Activated naive CD8-positive, alpha-beta T cell treated with anti-CD3 and anti-CD28 coated beads, Interleukin-2, amount 10 ng/mL, durations not matched to agents 7 days and 5 days (primary cell): ENCODE measurements around the gene BCAS3. TPM values are rescaled to one million over a fixed set of nuclear protein-coding genes. Genes with fewer than 3 reads are reported as not detected.
"Not testable (repeated sequence)": the region's sequence is repeated elsewhere in the genome, so short reads cannot be mapped to it uniquely, and the experiment has no call there.

Experiments used
- ATAC-seq: fragments of 150-1000 bp; cut with Tn5 transposase; one replicate; pipeline ENCODE4 v1.10.0; 2021; ENCODE audit warnings: low read depth, moderate library complexity
- POLR2A ChIA-PET: fragments of 350-600 bp; sonication (Branson Sonifier 250); formaldehyde crosslinking; loops from one replicate; lab custom pipeline; 2021; ENCODE audit warnings: antibody characterized with exemption; lab: Charles Lee
- DNase-seq: peaks from one replicate; pipeline ENCODE4 v3.0.0; 2021
- H3K27ac Mint-ChIP-seq: one replicate; pipeline ENCODE4 v1.8.0; 2022; ENCODE audit warnings: mild to moderate bottlenecking, mixed read lengths
- H3K27me3 Mint-ChIP-seq: one replicate; pipeline ENCODE4 v1.8.0; 2022; ENCODE audit warnings: mild to moderate bottlenecking, moderate library complexity, mixed read lengths
- H3K36me3 Mint-ChIP-seq: one replicate; pipeline ENCODE4 v1.8.0; 2021; ENCODE audit warnings: mild to moderate bottlenecking, mixed read lengths
- H3K4me1 Mint-ChIP-seq: one replicate; pipeline ENCODE4 v1.8.0; 2021; ENCODE audit warnings: mixed read lengths
- H3K4me3 Mint-ChIP-seq: one replicate; pipeline ENCODE4 v1.8.0; 2022; ENCODE audit warnings: mild to moderate bottlenecking, moderate library complexity, mixed read lengths
- H3K9me3 Mint-ChIP-seq: one replicate; pipeline ENCODE4 v1.8.0; 2021; ENCODE audit warnings: mixed read lengths
- total RNA-seq, 2 experiments: library from RNA; stranded (reverse); gene quantifications; one replicate each; pipeline ENCODE4 v1.2.3, GENCODE V29; 2021

The BCAS3 gene
- total RNA-seq, 2 experiments from 2014 or later = 21.6 to 27.3 TPM

GRCh38 chr17:61239953-61240352 is 562.3 kb downstream of the BCAS3 start:
- ATAC-seq (no peak), DNase-seq (no peak)
- Mint-ChIP-seq H3K27ac (no peak overlapping the region), H3K27me3 (no peaks in the 10 kb centered on the region), H3K36me3 (peaks cover 1% of the 10 kb centered on the region), H3K4me3 (no peak overlapping the region), H3K9me3 (no peaks in the 10 kb centered on the region), H3K4me1 (peaks cover 1% of the 10 kb centered on the region)
- POLR2A ChIA-PET = no interaction called here

GRCh38 chr17:61240851-61241468 is 563.3 kb downstream of the BCAS3 start:
- no peak for DNase-seq
- H3K27me3 Mint-ChIP-seq = no peaks in the 10 kb centered on the region
- H3K27ac Mint-ChIP-seq = no peak overlapping the region
- H3K4me3 Mint-ChIP-seq = no peak overlapping the region
- peaks cover 1% of the 10 kb centered on the region for H3K4me1 Mint-ChIP-seq
- POLR2A ChIA-PET = no interaction called here
- peaks cover 1% of the 10 kb centered on the region for H3K36me3 Mint-ChIP-seq
- no peak for ATAC-seq
- H3K9me3 Mint-ChIP-seq = no peaks in the 10 kb centered on the region

GRCh38 chr17:61244988-61245387 is 567.3 kb downstream of the BCAS3 start:
- not testable (repeated sequence) for H3K36me3 Mint-ChIP-seq, H3K27ac Mint-ChIP-seq, ATAC-seq

GRCh38 chr17:61245706-61246135 is 568.1 kb downstream of the BCAS3 start:
- H3K9me3 Mint-ChIP-seq = no peaks in the 10 kb centered on the region
- no peak overlapping the region for H3K27ac Mint-ChIP-seq
- H3K4me1 Mint-ChIP-seq = peaks cover 15% of the 10 kb centered on the region
- H3K36me3 Mint-ChIP-seq = peaks cover 6% of the 10 kb centered on the region
- POLR2A ChIA-PET = no interaction called here
- no peaks in the 10 kb centered on the region for H3K27me3 Mint-ChIP-seq
- no peak overlapping the region for H3K4me3 Mint-ChIP-seq
- ATAC-seq (no peak), DNase-seq (no peak)

More at GRCh38 chr17:61244988-61245387, 567.3 kb downstream of the BCAS3 start:
- H3K27me3 Mint-ChIP-seq, POLR2A ChIA-PET, H3K4me3 Mint-ChIP-seq, DNase-seq, H3K4me1 Mint-ChIP-seq, H3K9me3 Mint-ChIP-seq: not testable (repeated sequence)

GRCh38 chr17:61247439-61247838 is 569.8 kb downstream of the BCAS3 start:
- no peak for DNase-seq
- no peak for ATAC-seq
- POLR2A ChIA-PET = no interaction called here
- H3K4me1 Mint-ChIP-seq = peaks cover 21% of the 10 kb centered on the region
- no peak overlapping the region for H3K27ac Mint-ChIP-seq
- H3K36me3 Mint-ChIP-seq = peaks cover 9% of the 10 kb centered on the region
- no peaks in the 10 kb centered on the region for H3K9me3 Mint-ChIP-seq
- H3K27me3 Mint-ChIP-seq = no peaks in the 10 kb centered on the region
- H3K4me3 Mint-ChIP-seq = no peak overlapping the region

GRCh38 chr17:61248399-61248798 is 570.7 kb downstream of the BCAS3 start:
- Mint-ChIP-seq H3K36me3 (peaks cover 8% of the 10 kb centered on the region), H3K27me3 (no peaks in the 10 kb centered on the region), H3K9me3 (no peaks in the 10 kb centered on the region), H3K27ac (no peak overlapping the region), H3K4me3 (no peak overlapping the region), H3K4me1 (peaks cover 21% of the 10 kb centered on the region)
- no peak for DNase-seq
- no peak for ATAC-seq
- POLR2A ChIA-PET = no interaction called here

- Mint-ChIP-seq H3K4me3 (no peak overlapping the region), H3K4me1 (peaks cover 21% of the 10 kb centered on the region), H3K27ac (peak overlapping the region; percentile 46), H3K9me3 (no peaks in the 10 kb centered on the region), H3K27me3 (no peaks in the 10 kb centered on the region), H3K36me3 (peaks cover 7% of the 10 kb centered on the region)
- DNase-seq = no peak
- POLR2A ChIA-PET = interaction anchor here (0.6 to 1.4 kb wide), 2 partner anchors 28 to 41 kb away, joined by 3 to 5 read pairs; no protein-coding TSS in a partner anchor
- ATAC-seq = no peak
Observed at GRCh38 chr17:61249649-61250299, 572.1 kb downstream of the BCAS3 start.

- Mint-ChIP-seq H3K4me3 (no peak overlapping the region), H3K27me3 (no peaks in the 10 kb centered on the region), H3K4me1 (peaks cover 23% of the 10 kb centered on the region), H3K27ac (peak overlapping the region; percentile 77), H3K9me3 (no peaks in the 10 kb centered on the region), H3K36me3 (peaks cover 7% of the 10 kb centered on the region)
- POLR2A ChIA-PET = interaction anchor here (0.6 to 1.4 kb wide), 2 partner anchors 28 to 42 kb away, joined by 3 to 5 read pairs; no protein-coding TSS in a partner anchor
- DNase-seq = no peak
- no peak for ATAC-seq
Observed at GRCh38 chr17:61250335-61250890, 572.8 kb downstream of the BCAS3 start.

GRCh38 chr17:61251939-61252865 is 574.6 kb downstream of the BCAS3 start:
- Mint-ChIP-seq H3K4me3 (no peak overlapping the region), H3K27me3 (no peaks in the 10 kb centered on the region), H3K9me3 (no peaks in the 10 kb centered on the region), H3K36me3 (peaks cover 7% of the 10 kb centered on the region), H3K4me1 (peaks cover 23% of the 10 kb centered on the region), H3K27ac (peak overlapping the region; percentile 66)
- POLR2A ChIA-PET = interaction anchor here (1.2 kb wide), 1 partner anchor 30 kb away, joined by 4 read pairs; no protein-coding TSS in a partner anchor
- DNase-seq = no peak
- no peak for ATAC-seq

GRCh38 chr17:61253362-61253761 is 575.7 kb downstream of the BCAS3 start:
- peaks cover 4% of the 10 kb centered on the region for H3K36me3 Mint-ChIP-seq
- DNase-seq (no peak), ATAC-seq (no peak)
- H3K27ac Mint-ChIP-seq = no peak overlapping the region
- H3K27me3 Mint-ChIP-seq = no peaks in the 10 kb centered on the region
- POLR2A ChIA-PET = no interaction called here
- H3K4me1 Mint-ChIP-seq = peaks cover 20% of the 10 kb centered on the region
- H3K4me3 Mint-ChIP-seq = no peak overlapping the region
- H3K9me3 Mint-ChIP-seq = no peaks in the 10 kb centered on the region

GRCh38 chr17:61253937-61254574 is 576.4 kb downstream of the BCAS3 start:
- Mint-ChIP-seq H3K27ac (no peak overlapping the region), H3K4me3 (no peak overlapping the region), H3K4me1 (peaks cover 17% of the 10 kb centered on the region), H3K9me3 (no peaks in the 10 kb centered on the region), H3K36me3 (peaks cover 4% of the 10 kb centered on the region), H3K27me3 (no peaks in the 10 kb centered on the region)
- ATAC-seq (no peak), DNase-seq (no peak)
- POLR2A ChIA-PET = no interaction called here

GRCh38 chr17:61254904-61255303 is 577.3 kb downstream of the BCAS3 start:
- DNase-seq (no peak), ATAC-seq (no peak)
- POLR2A ChIA-PET = no interaction called here
- Mint-ChIP-seq H3K27me3 (no peaks in the 10 kb centered on the region), H3K27ac (no peak overlapping the region), H3K4me3 (no peak overlapping the region), H3K9me3 (no peaks in the 10 kb centered on the region), H3K36me3 (peaks cover 4% of the 10 kb centered on the region), H3K4me1 (peaks cover 16% of the 10 kb centered on the region)

GRCh38 chr17:61255647-61256046 is 578.0 kb downstream of the BCAS3 start:
- no peaks in the 10 kb centered on the region for H3K27me3 Mint-ChIP-seq
- no peak overlapping the region for H3K4me3 Mint-ChIP-seq
- H3K9me3 Mint-ChIP-seq = no peaks in the 10 kb centered on the region
- no peak overlapping the region for H3K27ac Mint-ChIP-seq
- POLR2A ChIA-PET = no interaction called here
- H3K4me1 Mint-ChIP-seq = peaks cover 9% of the 10 kb centered on the region
- DNase-seq (no peak), ATAC-seq (no peak)
- peaks cover 3% of the 10 kb centered on the region for H3K36me3 Mint-ChIP-seq
